Nephron (organoid): ENCODE measurements around the gene GALNT8.

ENCODE experiments used
- H3K27ac Mint-ChIP-seq, 3 experiments: 2 replicates each; pipeline ENCODE4 v1.8.0; 2020; ENCODE audit warnings: mixed read lengths in 3 of 3, mild to moderate bottlenecking in 2 of 3, moderate library complexity in 1 of 3
- H3K27me3 Mint-ChIP-seq: 2 replicates; pipeline ENCODE4 v1.8.0; 2021; ENCODE audit warnings: low read depth, mild to moderate bottlenecking, moderate library complexity, mixed read lengths
- H3K36me3 Mint-ChIP-seq: 2 replicates; pipeline ENCODE4 v1.8.0; 2020; ENCODE audit warnings: low read depth, mixed read lengths
- H3K4me1 Mint-ChIP-seq: 2 replicates; pipeline ENCODE4 v1.8.0; 2020; ENCODE audit warnings: mixed read lengths
- H3K4me3 Mint-ChIP-seq, 3 experiments: 2 replicates each; pipeline ENCODE4 v1.8.0; 2020; ENCODE audit warnings: mild to moderate bottlenecking in 3 of 3, mixed read lengths in 3 of 3, moderate library complexity in 2 of 3
- H3K9me3 Mint-ChIP-seq: 2 replicates; pipeline ENCODE4 v1.8.0; 2020; ENCODE audit warnings: mixed read lengths
- CTCF ChIP-seq, 3 experiments: fragments of 200-600 bp; sonication (generic); IDR thresholded peaks; one replicate each; pipeline ENCODE4 v1.5.0; 2021; ENCODE audit warnings: antibody characterized with exemption in 3 of 3; ENCODE audit not compliant: unreplicated experiment in 3 of 3

The GALNT8 gene

GRCh38 chr12:4701395-4702190 is 18.6 kb upstream of the GALNT8 start:
- Mint-ChIP-seq H3K9me3 (no peaks in the 10 kb centered on the region), H3K27ac (peak overlapping the region in 2 of 3 experiments; percentile 94 to 96), H3K4me1 (peaks cover 15% of the 10 kb centered on the region), H3K4me3 (no peak overlapping the region), H3K36me3 (peaks cover 18% of the 10 kb centered on the region), H3K27me3 (no peaks in the 10 kb centered on the region)
- TF ChIP-seq CTCF (IDR thresholded peaks at IDR 0.05; ENCODE audit: unreplicated experiment in 3 of 3) = no peak

GRCh38 chr12:4703676-4704075 is 16.5 kb upstream of the GALNT8 start:
- H3K4me3 Mint-ChIP-seq = no peak overlapping the region
- H3K9me3 Mint-ChIP-seq = no peaks in the 10 kb centered on the region
- H3K27me3 Mint-ChIP-seq = no peaks in the 10 kb centered on the region
- H3K36me3 Mint-ChIP-seq = peaks cover 16% of the 10 kb centered on the region
- peaks cover 15% of the 10 kb centered on the region for H3K4me1 Mint-ChIP-seq
- TF ChIP-seq CTCF (IDR thresholded peaks at IDR 0.05; ENCODE audit: unreplicated experiment in 3 of 3) = no peak
- H3K27ac Mint-ChIP-seq = no peak overlapping the region

- no peak for TF ChIP-seq CTCF (IDR thresholded peaks at IDR 0.05; ENCODE audit: unreplicated experiment in 3 of 3)
- Mint-ChIP-seq H3K27ac (no peak overlapping the region), H3K9me3 (no peaks in the 10 kb centered on the region)
Measured at GRCh38 chr12:4705824-4706223, 14.4 kb upstream of the GALNT8 start.

GRCh38 chr12:4707306-4707705 is 12.9 kb upstream of the GALNT8 start:
- H3K4me1 Mint-ChIP-seq = no peaks in the 10 kb centered on the region
- H3K36me3 Mint-ChIP-seq = peaks cover under 1% of the 10 kb centered on the region
- no peak overlapping the region for H3K4me3 Mint-ChIP-seq
- no peaks in the 10 kb centered on the region for H3K9me3 Mint-ChIP-seq
- no peak for TF ChIP-seq CTCF (IDR thresholded peaks at IDR 0.05; ENCODE audit: unreplicated experiment in 3 of 3)
- no peaks in the 10 kb centered on the region for H3K27me3 Mint-ChIP-seq
- no peak overlapping the region for H3K27ac Mint-ChIP-seq

More at GRCh38 chr12:4705824-4706223, 14.4 kb upstream of the GALNT8 start:
- Mint-ChIP-seq H3K36me3 (peaks cover 7% of the 10 kb centered on the region), H3K4me1 (peaks cover 9% of the 10 kb centered on the region), H3K27me3 (no peaks in the 10 kb centered on the region), H3K4me3 (no peak overlapping the region)

GRCh38 chr12:4710113-4710512 is 10.1 kb upstream of the GALNT8 start:
- Mint-ChIP-seq H3K4me1 (no peaks in the 10 kb centered on the region), H3K27ac (no peak overlapping the region), H3K27me3 (no peaks in the 10 kb centered on the region), H3K9me3 (no peaks in the 10 kb centered on the region), H3K36me3 (no peaks in the 10 kb centered on the region), H3K4me3 (no peak overlapping the region)
- no peak for TF ChIP-seq CTCF (IDR thresholded peaks at IDR 0.05; ENCODE audit: unreplicated experiment in 3 of 3)

- no peaks in the 10 kb centered on the region for H3K4me1 Mint-ChIP-seq
- no peaks in the 10 kb centered on the region for H3K9me3 Mint-ChIP-seq
- no peaks in the 10 kb centered on the region for H3K36me3 Mint-ChIP-seq
- H3K4me3 Mint-ChIP-seq = no peak overlapping the region
- no peak overlapping the region for H3K27ac Mint-ChIP-seq
- no peak for TF ChIP-seq CTCF (IDR thresholded peaks at IDR 0.05; ENCODE audit: unreplicated experiment in 3 of 3)
- peaks cover 3% of the 10 kb centered on the region for H3K27me3 Mint-ChIP-seq
Measured at GRCh38 chr12:4714879-4715278, 5.3 kb upstream of the GALNT8 start.
